H9 (cell line): ENCODE measurements around the gene BAG5. TPM values are rescaled to one million over a fixed set of nuclear protein-coding genes. Genes with fewer than 3 reads are reported as not detected.
A peak's percentile ranks its signal among the peaks of the same experiment; 100 is the strongest.

Source experiments
- DNase-seq: peaks from one replicate; pipeline ENCODE4 v3.0.0-alpha.2; 2017
- H2AFZ ChIP-seq: one replicate; pipeline ENCODE4 v1.6.1; 2013; ENCODE audit warnings: mild to moderate bottlenecking, low read length, control low read depth, moderate library complexity
- H2AK5ac ChIP-seq: 2 replicates; pipeline ENCODE4 v1.6.1; 2013; ENCODE audit warnings: low read length, control low read depth, mixed read lengths; ENCODE audit not compliant: insufficient read length
- H2BK120ac ChIP-seq: one replicate; pipeline ENCODE4 v1.6.1; 2013; ENCODE audit warnings: low read depth, mild to moderate bottlenecking, low read length, control low read depth, inconsistent platforms; ENCODE audit not compliant: poor library complexity, severe bottlenecking
- H2BK12ac ChIP-seq: 2 replicates; pipeline ENCODE4 v1.6.1; 2013; ENCODE audit warnings: low read length, control low read depth, mixed read lengths, low read depth; ENCODE audit not compliant: insufficient read length
- H2BK15ac ChIP-seq: 2 replicates; pipeline ENCODE4 v1.6.1; 2013; ENCODE audit warnings: low read depth, low read length, control low read depth
- H2BK20ac ChIP-seq: one replicate; pipeline ENCODE4 v1.6.1; 2013; ENCODE audit warnings: low read depth, mild to moderate bottlenecking, low read length, control low read depth, inconsistent platforms; ENCODE audit not compliant: poor library complexity, severe bottlenecking
- H2BK5ac ChIP-seq: 2 replicates; pipeline ENCODE4 v1.6.1; 2013; ENCODE audit warnings: low read length, control low read depth, mixed read lengths; ENCODE audit not compliant: insufficient read length
- H3K14ac ChIP-seq: 2 replicates; pipeline ENCODE4 v1.6.1; 2013; ENCODE audit warnings: low read length, control low read depth; ENCODE audit not compliant: insufficient read depth
- H3K18ac ChIP-seq: 2 replicates; pipeline ENCODE4 v1.6.1; 2013; ENCODE audit warnings: low read depth, mild to moderate bottlenecking, mixed read lengths, low read length, control low read depth; ENCODE audit not compliant: insufficient read length
- H3K23ac ChIP-seq: 2 replicates; pipeline ENCODE4 v1.6.1; 2013; ENCODE audit warnings: low read length, control low read depth, mixed read lengths, low read depth; ENCODE audit not compliant: insufficient read length
- H3K23me2 ChIP-seq: 2 replicates; pipeline ENCODE4 v1.6.1; 2013; ENCODE audit warnings: low read depth, mild to moderate bottlenecking, mixed read lengths, low read length, control low read depth; ENCODE audit not compliant: insufficient read length, poor library complexity, severe bottlenecking
- H3K27ac ChIP-seq: 2 replicates; pipeline ENCODE4 v1.5.1; 2013; ENCODE audit warnings: low read length, control low read depth, mixed read lengths, low read depth; ENCODE audit not compliant: insufficient read length
- H3K27me3 ChIP-seq: 2 replicates; pipeline ENCODE4 v1.6.1; 2013; ENCODE audit warnings: low read length, control low read depth, inconsistent platforms; ENCODE audit not compliant: insufficient read depth
- H3K4ac ChIP-seq: 2 replicates; pipeline ENCODE4 v1.6.1; 2013; ENCODE audit warnings: low read depth, mild to moderate bottlenecking, control low read depth, inconsistent platforms, low read length, moderate library complexity
- H3K4me1 ChIP-seq: 2 replicates; pipeline ENCODE4 v1.6.1; 2013; ENCODE audit warnings: low read length, control low read depth, inconsistent platforms; ENCODE audit not compliant: insufficient read depth
- H3K4me2 ChIP-seq: 2 replicates; pipeline ENCODE4 v1.6.1; 2013; ENCODE audit warnings: low read length, control low read depth, mixed read lengths; ENCODE audit not compliant: insufficient read length, insufficient read depth
- H3K56ac ChIP-seq: 2 replicates; pipeline ENCODE4 v1.6.1; 2013; ENCODE audit warnings: low read depth, mild to moderate bottlenecking, mixed read lengths, low read length, control low read depth; ENCODE audit not compliant: insufficient read length
- H3K79me1 ChIP-seq: 2 replicates; pipeline ENCODE4 v1.6.1; 2013; ENCODE audit warnings: low read depth, mild to moderate bottlenecking, moderate library complexity, low read length, control low read depth, inconsistent platforms; ENCODE audit not compliant: insufficient read depth, poor library complexity, severe bottlenecking
- H3K79me2 ChIP-seq: 2 replicates; pipeline ENCODE4 v1.6.1; 2013; ENCODE audit warnings: low read length, control low read depth, inconsistent platforms; ENCODE audit not compliant: insufficient read depth
- H3K9ac ChIP-seq: 2 replicates; pipeline ENCODE4 v1.6.1; 2013; ENCODE audit warnings: low read length, control low read depth, mixed read lengths; ENCODE audit not compliant: insufficient read length; ENCODE audit errors: extremely low read depth
- H3K9me3 ChIP-seq: one replicate; pipeline ENCODE4 v1.6.1; 2013; ENCODE audit warnings: low read depth, low read length, inconsistent platforms; ENCODE audit not compliant: control insufficient read depth
- H3T11ph ChIP-seq: one replicate; pipeline ENCODE4 v1.6.1; 2013; ENCODE audit warnings: mild to moderate bottlenecking, low read length, control low read depth, inconsistent platforms
- H4K20me1 ChIP-seq: one replicate; pipeline ENCODE4 v1.6.1; 2013; ENCODE audit not compliant: control insufficient read depth, insufficient read length, insufficient read depth
- H4K5ac ChIP-seq: 2 replicates; pipeline ENCODE4 v1.6.1; 2013; ENCODE audit warnings: low read depth, mild to moderate bottlenecking, mixed read lengths, low read length, control low read depth; ENCODE audit not compliant: insufficient read length
- H4K8ac ChIP-seq: replicated peaks from 2 replicates; pipeline ENCODE4 v1.6.1; 2013; ENCODE audit warnings: low read length, control low read depth, mixed read lengths, low read depth; ENCODE audit not compliant: insufficient read length
- H4K91ac ChIP-seq: 2 replicates; pipeline ENCODE4 v1.6.1; 2013; ENCODE audit warnings: low read depth, mild to moderate bottlenecking, moderate library complexity, mixed read lengths, low read length, control low read depth; ENCODE audit not compliant: insufficient read length
- H3K27ac Mint-ChIP-seq, 3 experiments: 2 replicates in 2 of 3; 3 replicates in 1 of 3; pipeline ENCODE4 v1.8.0; 2020 to 2021; ENCODE audit warnings: mixed read lengths in 3 of 3, mild to moderate bottlenecking in 1 of 3, moderate library complexity in 1 of 3
- H3K27me3 Mint-ChIP-seq: 2 replicates; pipeline ENCODE4 v1.8.0; 2021; ENCODE audit warnings: low read depth, mild to moderate bottlenecking, moderate library complexity, mixed read lengths
- H3K36me3 Mint-ChIP-seq, 3 experiments: 2 replicates in 2 of 3; 3 replicates in 1 of 3; pipeline ENCODE4 v1.8.0; 2020 to 2021; ENCODE audit warnings: low read depth in 3 of 3, mixed read lengths in 3 of 3; ENCODE audit not compliant: insufficient read depth in 1 of 3
- H3K4me1 Mint-ChIP-seq, 2 experiments: 2 replicates each; pipeline ENCODE4 v1.8.0; 2020; ENCODE audit warnings: mixed read lengths in 2 of 2
- H3K4me3 Mint-ChIP-seq, 2 experiments: 2 replicates in 1 of 2; 3 replicates in 1 of 2; pipeline ENCODE4 v1.8.0; 2020 to 2021; ENCODE audit warnings: mild to moderate bottlenecking in 2 of 2, mixed read lengths in 2 of 2, moderate library complexity in 1 of 2
- H3K9me3 Mint-ChIP-seq, 2 experiments: 2 replicates in 1 of 2; 3 replicates in 1 of 2; pipeline ENCODE4 v1.8.0; 2020; ENCODE audit warnings: mild to moderate bottlenecking in 2 of 2, mixed read lengths in 2 of 2, moderate library complexity in 1 of 2
- WGBS: extraction: QIAGEN DNeasy Blood & Tissue Kit; methylation state at CpG from one replicate; pipeline ENCODE4 v1.1.7; 2013; ENCODE audit warnings: missing lambda C conversion rate, low lambda C conversion rate, mixed read lengths; ENCODE audit not compliant: insufficient read length; ENCODE audit errors: extremely low coverage; 5-methylcytosine and 5-hydroxymethylcytosine counted together
- total RNA-seq: library from RNA; stranded (reverse); gene quantifications from 2 replicates; pipeline ENCODE4 v1.2.1, GENCODE V29; 2021
- TF ChIP-seq, protein P1 (sequence below): fragments of 200-600 bp; sonication (generic); conservative IDR thresholded peaks from 3 replicates; pipeline ENCODE4 v1.8.0; 2021; ENCODE audit warnings: antibody characterized with exemption, mild to moderate bottlenecking

The BAG5 gene
- total RNA-seq, 1 experiment from 2014 or later, result 38.0 TPM

- TF ChIP-seq, protein P1, sequence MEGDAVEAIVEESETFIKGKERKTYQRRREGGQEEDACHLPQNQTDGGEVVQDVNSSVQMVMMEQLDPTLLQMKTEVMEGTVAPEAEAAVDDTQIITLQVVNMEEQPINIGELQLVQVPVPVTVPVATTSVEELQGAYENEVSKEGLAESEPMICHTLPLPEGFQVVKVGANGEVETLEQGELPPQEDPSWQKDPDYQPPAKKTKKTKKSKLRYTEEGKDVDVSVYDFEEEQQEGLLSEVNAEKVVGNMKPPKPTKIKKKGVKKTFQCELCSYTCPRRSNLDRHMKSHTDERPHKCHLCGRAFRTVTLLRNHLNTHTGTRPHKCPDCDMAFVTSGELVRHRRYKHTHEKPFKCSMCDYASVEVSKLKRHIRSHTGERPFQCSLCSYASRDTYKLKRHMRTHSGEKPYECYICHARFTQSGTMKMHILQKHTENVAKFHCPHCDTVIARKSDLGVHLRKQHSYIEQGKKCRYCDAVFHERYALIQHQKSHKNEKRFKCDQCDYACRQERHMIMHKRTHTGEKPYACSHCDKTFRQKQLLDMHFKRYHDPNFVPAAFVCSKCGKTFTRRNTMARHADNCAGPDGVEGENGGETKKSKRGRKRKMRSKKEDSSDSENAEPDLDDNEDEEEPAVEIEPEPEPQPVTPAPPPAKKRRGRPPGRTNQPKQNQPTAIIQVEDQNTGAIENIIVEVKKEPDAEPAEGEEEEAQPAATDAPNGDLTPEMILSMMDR, result 0 out of 3 replicates have a peak, but pooled peaks have one; percentile 5
- Mint-ChIP-seq H3K27me3 (peaks cover 30% of the 10 kb centered on the region), H3K4me1 (peaks cover 19 to 49% of the 10 kb centered on the region in 2 experiments), H3K36me3 (peaks cover 10 to 15% (median 13%) of the 10 kb centered on the region in 3 experiments), H3K27ac (no peak overlapping the region), H3K9me3 (peaks cover 4 to 5% of the 10 kb centered on the region in 2 experiments; a peak in 3 of 5 replicates), H3K4me3 (peak overlapping the region; percentile 74 to 79; a peak in 4 of 5 replicates)
- Histone ChIP-seq H2AK5ac (no peak overlapping the region), H3K4me1 (no peaks in the 10 kb centered on the region), H3K23ac (no peak overlapping the region), H4K91ac (no peak overlapping the region), H3K27me3 (peaks cover 7% of the 10 kb centered on the region; the same call in 1 of the 2 replicates), H3K27ac (no peak overlapping the region), H3K18ac (peak overlapping the region; percentile 60), H3K4me2 (peak overlapping the region; percentile 62), H3K79me1 (no peaks in the 10 kb centered on the region), H4K8ac (no peak overlapping the region), H3K9ac (no peak overlapping the region), H3K23me2 (peaks cover 12% of the 10 kb centered on the region), H2BK12ac (no peak overlapping the region), H3T11ph (no peak overlapping the region), H2BK120ac (no peak overlapping the region), H3K9me3 (no peaks in the 10 kb centered on the region), H4K20me1 (peaks cover 3% of the 10 kb centered on the region), H2BK20ac (no peak overlapping the region), H4K5ac (no peak overlapping the region), H2BK5ac (no peak overlapping the region), H3K14ac (peak overlapping the region; percentile 86), H2AFZ (no peak overlapping the region), H2BK15ac (no peak overlapping the region), H3K4ac (no peak overlapping the region), H3K79me2 (no peaks in the 10 kb centered on the region), H3K56ac (no peak overlapping the region)
- DNase-seq, result no peak
- WGBS, result no CpG with 5 or more reads among the region's 77 CpGs
These were observed 41.0 kb downstream of the BAG5 start for GRCh38 chr14:103521438-103521950.
